Activated T-helper 9 cell treated with anti-CD3 and anti-CD28 coated beads, Interleukin-2, amount 50 U/mL, for 16 hours (primary cell): ENCODE measurements around the gene RBM7.

Experiments used
- DNase-seq: peaks from one replicate; pipeline ENCODE4 v3.0.0-alpha.2; 2020; ENCODE audit warnings: low read depth

Gene RBM7

GRCh38 chr11:114400216-114400914, at the start of gene RBM7, which contains the start of gene C11orf71:
TSS of gene RBM7 (plus strand) at chr11:114400666. CDS start at chr11:114400672, 6 bp downstream.
TSS of gene C11orf71 (minus strand) at chr11:114400511. CDS start at chr11:114400331, 180 bp downstream.
- peak; percentile 98 for DNase-seq

- DNase-seq: no peak
These were observed 47.0 kb upstream of the RBM7 start for GRCh38 chr11:114353443-114353842.

DNA sequence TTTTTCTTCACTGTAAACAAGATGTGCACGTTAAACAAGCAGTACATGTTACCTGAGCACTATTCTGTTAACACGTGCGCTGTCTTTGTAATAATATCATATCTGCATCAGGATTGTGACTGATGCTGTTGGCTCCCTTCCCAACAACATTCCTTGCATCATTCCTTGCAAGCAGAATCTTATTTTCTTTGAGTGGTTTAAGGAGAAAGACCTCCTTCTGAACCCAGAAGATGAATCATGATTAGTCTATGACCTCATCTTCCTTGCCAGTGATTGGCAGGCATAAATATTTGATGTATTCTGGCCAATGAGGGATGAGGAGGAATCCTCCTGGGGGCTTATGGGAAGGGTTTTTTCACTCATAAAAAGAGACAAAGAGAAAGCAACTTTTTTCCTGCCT, 46.4 kb upstream of the RBM7 start:
- DNase-seq: no peak

DNA sequence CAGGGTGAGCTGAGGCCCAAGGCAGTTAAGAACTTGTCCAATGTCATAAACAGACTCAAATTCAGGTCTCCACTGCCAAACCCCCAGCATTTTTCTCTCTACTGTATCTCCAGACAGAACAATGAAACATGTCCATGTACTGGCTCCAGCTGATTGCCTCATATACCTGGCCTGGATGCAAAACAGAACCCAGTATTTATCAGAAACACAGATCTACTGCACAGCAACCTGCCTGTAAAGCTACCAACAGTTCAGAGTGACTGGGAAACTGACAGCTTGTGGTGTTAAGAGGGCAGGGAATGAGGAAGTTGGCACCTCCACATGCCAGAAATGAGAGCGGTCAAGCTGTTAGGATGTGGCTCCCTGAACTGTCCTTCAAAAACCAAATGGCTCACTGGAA, 41.8 kb upstream of the RBM7 start:
- DNase-seq: no peak

GRCh38 chr11:114359342-114359741, 41.1 kb upstream of the RBM7 start:
- no peak for DNase-seq

DNA sequence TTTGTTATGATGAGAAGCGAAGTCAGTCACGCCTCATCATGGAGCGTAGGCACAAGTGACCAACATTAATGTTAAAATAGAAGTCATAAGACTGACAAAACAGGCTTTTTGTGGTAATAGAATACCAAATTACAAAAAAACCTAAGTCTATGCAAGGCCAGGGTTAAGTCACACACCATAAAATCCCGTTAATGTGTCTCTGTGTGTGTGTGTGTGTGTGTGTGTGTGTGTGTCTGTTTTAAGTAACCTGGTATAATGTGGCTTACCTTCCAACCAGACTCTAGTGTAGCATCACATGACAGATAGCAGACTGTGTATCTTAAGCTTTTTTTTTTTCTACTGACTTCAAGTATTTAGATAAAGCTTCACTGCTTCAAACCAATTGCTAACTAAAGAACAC, 38.1 kb upstream of the RBM7 start:
- no peak for DNase-seq

- DNase-seq: no peak
These were observed 37.5 kb upstream of the RBM7 start for GRCh38 chr11:114362958-114363357.

DNA sequence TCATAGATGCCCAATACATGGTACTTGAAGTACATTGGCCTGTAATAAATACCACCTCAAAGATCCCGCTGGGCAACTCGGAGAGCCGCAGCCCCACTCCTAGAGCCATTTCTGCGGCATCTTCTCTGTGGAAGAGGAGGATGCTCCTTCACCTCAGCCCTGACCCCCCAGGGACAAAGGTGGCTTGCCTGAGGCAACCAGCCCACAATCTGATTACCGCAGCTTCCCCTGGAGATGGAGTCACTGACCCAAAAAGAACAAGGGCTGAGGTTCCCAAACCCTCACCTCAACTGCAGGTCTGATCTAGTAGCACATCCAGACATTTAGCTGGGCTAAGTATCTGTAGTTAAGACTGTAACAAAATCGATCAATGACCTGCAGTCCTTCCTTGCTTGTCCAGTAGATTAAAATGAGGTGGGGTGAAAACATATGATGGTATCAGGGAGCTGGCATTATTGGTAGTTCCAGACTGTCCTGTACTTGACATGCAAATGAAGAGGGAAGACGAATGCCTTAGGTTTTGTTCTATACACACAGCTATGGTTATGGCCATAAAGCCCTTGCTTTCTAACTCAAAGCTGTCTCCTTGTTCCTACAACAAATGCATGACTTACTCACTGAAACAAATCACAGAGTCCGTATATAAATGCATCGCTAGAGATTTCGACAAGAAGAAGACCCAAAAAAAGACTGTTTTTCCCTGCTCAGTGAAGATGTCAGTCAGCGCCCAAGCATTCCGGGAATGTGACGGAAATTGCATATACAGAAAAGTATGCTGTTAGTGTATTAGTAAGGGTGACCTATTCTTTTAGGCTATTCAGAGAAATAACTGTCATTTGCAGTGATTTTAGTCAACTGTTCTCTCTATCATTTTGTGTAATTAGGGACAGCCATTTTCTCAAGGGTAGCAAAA, 33.9 kb upstream of the RBM7 start:
- no peak for DNase-seq

- DNase-seq: no peak
These were observed 33.1 kb upstream of the RBM7 start for GRCh38 chr11:114367244-114367957.

DNA sequence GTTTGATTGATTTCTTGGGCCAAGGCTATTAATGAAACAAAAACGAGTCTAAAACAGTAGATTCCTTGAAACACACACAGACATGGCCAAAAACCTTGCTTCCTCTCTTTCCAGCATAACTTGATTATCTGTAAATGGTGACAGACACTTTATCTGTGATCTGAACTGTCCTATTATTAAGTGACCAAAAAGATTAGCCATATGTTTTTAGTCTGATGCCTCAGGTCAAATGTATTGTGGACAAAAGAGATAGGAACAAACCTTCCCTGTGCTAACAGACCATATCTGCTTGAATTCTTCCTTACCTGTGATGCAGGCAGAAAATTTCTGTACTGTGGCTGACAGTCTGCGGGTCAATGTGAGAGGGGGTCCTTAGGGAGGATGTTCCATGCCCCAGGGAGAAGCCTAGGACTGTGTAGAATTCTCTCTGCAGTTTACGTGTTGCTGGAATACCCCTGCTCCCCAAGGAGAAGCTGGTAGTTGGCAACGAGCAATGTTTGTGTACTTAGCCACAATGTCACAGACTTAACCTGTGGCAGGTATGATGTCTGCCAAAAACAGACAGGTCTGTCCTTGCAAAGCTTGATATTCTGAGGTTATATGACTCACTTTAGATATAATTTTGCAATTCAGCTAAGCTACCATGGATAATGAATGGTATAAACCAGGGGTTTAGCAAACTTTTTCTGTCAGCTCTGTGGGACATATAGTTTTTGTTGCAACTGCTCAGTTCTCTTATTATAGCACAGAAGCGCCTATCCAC, 31.4 kb upstream of the RBM7 start:
- DNase-seq: no peak

DNA sequence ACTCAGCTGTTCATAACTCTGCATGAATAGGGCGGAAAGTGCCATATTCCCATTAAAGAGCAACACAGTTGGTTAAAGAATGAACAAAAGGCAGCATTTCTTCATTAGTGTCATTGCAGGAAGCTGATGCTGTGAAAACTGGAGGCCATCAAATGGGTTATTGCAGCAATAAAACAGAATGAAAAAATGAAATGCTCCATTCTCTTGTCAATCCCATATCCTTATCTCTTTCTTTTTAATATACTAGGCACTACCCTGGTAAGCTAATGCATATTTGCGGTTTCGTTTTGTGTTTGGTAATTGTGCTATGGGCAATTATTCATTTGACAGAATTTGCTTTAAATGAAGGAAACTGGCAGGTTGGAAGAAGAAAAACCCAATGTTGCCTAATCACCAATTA, 25.4 kb upstream of the RBM7 start:
- no peak for DNase-seq

GRCh38 chr11:114377612-114378267, 22.7 kb upstream of the RBM7 start:
- DNase-seq: no peak

DNA sequence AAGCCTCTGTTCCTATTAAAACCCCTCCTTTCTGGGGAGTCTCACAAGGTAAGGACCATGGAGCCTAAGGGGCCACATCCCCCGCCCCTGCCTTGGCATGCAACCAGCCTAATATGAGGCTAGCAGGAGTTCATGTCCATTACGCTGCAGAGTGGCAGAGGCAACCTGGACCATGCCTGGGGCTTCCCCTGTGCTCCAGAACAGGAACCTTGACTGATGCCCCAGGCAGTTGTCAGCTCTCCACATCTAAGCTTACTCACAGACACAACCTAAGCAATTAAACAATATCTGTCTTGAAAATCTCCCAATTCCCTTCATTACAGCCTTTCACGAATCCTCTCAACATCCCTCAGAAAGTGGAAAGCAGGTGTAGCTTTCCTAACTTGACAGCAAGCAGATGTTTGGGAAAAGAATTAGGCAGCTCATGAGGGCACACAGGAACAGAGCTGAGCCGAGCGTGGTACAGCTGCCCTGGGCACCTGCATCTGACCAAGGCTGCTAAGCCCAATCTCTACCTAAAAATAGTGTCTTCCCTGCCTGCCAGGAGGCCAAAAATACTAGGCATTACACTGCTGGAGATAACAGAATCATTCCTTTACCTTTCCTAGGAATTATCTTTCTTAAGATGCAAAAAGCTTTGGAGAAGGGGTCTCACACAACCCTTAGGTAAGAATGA, 20.9 kb upstream of the RBM7 start:
- no peak for DNase-seq

- DNase-seq: no peak
These were observed 18.0 kb upstream of the RBM7 start for GRCh38 chr11:114382509-114382908.

DNA sequence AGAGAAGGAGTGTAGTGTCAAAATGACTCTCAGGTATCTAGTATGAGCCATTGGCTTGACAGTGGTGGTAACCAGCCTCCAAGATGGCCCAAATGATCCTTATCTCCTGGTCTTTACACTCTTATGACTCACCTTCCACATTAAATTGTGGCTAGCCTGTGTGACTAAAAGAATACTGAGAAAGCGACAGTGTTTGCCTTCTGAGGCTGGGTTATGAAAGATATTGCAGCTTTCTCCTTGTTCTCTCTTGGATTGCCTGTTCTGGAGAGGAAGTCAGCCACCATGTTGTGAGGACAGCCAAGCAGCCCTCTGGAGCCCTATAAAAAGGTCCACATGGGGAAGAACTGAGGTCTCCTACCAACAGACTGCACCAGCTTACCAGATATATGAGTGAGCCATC, 16.0 kb upstream of the RBM7 start:
- DNase-seq: no peak

DNA sequence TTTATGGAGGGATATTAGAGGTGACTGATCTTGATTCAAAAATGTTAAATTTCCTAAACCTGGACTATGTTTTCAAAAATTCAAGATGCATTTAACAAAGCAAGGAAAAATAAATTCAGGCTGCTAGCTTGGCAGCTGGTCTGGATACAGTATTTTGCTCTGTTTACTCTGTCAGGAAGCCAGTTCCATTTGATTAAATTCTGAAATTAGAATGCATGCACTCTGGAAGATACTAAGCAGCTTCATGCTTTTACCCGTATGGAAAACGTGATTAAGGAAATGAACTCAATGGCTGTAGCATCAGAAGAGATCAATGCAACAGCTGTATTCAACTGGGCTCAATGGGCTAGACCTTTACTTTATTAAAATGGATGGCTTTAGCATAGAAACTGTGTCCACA, 14.3 kb upstream of the RBM7 start:
- DNase-seq: no peak

DNA sequence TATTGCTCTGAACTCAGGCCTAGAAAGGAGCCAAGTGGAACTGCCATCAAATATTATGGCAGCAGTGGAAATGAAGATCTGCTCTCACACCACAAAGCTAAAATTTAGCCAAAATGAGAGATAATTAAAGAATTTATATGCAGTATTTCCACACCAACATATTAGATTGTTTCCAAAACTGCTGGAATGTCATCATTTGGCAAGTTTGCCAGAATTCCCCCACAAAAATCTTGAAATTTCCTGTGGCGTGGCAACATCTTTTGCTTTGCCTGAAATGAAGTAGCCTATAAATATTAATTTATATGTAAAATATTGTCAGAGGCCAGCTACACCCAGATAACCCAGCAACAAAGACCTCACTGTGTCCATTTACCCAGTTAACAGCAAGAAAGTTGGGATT, 13.9 kb upstream of the RBM7 start:
- no peak for DNase-seq

GRCh38 chr11:114392735-114393667, 7.5 kb upstream of the RBM7 start:
- DNase-seq: no peak

DNA sequence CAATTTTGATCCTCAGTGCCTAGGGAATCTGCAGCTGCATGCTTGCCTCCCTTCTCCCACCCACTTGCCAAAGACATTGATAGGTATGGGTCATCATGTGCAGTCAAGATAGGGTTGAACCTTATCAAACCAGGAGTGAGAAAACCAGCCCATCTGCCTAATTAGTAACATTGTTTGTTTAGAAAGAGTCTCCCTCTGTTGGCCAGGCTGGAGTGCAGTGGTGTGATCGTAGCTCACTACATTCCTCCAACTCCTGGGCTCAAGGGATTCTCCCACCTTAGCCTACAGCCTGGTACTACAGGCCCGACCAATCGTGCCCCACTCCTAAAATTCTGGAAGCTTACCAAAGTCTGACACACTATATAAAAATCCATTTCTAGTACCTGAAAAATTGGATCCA, 4.7 kb upstream of the RBM7 start:
- no peak for DNase-seq

DNA sequence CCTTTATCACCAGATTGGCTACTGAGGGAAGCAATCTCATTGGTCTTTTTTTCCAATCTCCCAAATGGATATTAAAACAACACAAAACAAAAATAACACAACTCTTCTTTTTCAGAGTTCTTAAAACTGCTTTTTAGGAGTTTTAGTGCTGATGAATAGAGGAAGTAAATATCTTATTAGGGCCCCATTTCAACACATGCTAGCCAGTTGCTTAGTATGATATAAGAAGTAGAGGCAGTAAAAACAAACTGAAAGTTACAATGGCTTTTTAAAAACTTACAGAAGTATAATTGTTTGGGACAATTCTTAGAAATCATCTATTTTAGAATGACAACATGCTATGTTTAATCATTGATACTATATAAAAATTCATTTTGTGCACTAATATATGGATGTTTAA, 3.5 kb upstream of the RBM7 start:
- DNase-seq: no peak
